Measurements from ENCODE around the gene PLTP. TPM values are rescaled to one million over a fixed set of nuclear protein-coding genes. Genes with fewer than 3 reads are reported as not detected.

Gene PLTP
- total and polyA plus RNA-seq, 2 of the 13 experiments (the other 11 are each of a cell fraction or from before 2014, with no cell fraction given), result 16.9 to 28.6 TPM

DNA sequence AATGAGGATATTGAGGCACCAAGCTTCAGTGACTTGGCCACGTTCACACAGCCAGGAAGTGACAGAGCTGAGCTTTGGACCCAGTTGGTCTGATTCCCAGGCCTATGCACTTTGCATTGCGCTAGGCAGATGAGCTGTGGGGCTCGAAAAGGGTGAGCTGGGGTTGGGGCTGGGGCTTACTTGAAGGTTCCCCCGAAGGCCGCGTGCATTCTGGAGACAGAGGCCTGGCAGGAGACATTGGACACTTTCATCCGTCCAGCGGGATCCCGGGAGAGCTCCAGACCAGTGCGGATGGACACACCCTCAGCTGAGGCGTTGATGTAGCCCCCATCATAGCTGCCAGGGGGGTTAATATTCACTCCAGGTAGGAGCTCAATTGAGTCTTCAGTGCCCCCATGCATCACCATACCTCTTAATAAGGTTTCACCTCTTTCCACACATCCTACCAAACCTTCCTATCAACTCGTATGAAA, 2.6 kb downstream of the PLTP start (continued):
- TF ChIP-seq, protein P1, sequence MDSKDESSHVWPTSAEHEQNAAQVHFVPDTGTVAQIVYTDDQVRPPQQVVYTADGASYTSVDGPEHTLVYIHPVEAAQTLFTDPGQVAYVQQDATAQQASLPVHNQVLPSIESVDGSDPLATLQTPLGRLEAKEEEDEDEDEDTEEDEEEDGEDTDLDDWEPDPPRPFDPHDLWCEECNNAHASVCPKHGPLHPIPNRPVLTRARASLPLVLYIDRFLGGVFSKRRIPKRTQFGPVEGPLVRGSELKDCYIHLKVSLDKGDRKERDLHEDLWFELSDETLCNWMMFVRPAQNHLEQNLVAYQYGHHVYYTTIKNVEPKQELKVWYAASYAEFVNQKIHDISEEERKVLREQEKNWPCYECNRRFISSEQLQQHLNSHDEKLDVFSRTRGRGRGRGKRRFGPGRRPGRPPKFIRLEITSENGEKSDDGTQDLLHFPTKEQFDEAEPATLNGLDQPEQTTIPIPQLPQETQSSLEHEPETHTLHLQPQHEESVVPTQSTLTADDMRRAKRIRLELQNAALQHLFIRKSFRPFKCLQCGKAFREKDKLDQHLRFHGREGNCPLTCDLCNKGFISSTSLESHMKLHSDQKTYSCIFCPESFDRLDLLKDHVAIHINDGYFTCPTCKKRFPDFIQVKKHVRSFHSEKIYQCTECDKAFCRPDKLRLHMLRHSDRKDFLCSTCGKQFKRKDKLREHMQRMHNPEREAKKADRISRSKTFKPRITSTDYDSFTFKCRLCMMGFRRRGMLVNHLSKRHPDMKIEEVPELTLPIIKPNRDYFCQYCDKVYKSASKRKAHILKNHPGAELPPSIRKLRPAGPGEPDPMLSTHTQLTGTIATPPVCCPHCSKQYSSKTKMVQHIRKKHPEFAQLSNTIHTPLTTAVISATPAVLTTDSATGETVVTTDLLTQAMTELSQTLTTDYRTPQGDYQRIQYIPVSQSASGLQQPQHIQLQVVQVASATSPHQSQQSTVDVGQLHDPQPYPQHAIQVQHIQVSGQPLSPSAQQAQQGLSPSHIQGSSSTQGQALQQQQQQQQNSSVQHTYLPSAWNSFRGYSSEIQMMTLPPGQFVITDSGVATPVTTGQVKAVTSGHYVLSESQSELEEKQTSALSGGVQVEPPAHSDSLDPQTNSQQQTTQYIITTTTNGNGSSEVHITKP (CRISPR knock-in tag; IDR thresholded peaks at IDR 0.05; ENCODE audit: low read depth), result no peak
- TF ChIP-seq, protein P2, sequence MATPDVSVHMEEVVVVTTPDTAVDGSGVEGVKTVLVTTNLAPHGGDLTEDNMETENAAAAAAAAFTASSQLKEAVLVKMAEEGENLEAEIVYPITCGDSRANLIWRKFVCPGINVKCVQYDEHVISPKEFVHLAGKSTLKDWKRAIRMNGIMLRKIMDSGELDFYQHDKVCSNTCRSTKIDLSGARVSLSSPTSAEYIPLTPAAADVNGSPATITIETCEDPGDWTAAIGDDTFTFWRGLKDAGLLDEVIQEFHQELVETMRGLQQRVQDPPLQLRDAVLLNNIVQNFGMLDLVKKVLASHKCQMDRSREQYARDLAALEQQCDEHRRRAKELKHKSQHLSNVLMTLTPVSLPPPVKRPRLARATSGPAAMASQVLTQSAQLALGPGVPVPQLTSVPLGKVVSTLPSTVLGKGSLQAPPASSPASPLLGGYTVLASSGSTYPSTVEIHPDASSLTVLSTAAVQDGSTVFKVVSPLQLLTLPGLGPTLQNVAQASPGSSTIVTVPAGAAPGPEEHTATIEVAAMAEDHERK (CRISPR knock-in tag; IDR thresholded peaks at IDR 0.05; ENCODE audit: low read depth), result no peak
- no peak for TF ChIP-seq MATR3 (CRISPR knock-in tag; IDR thresholded peaks at IDR 0.05)
- TF ChIP-seq, protein P3, sequence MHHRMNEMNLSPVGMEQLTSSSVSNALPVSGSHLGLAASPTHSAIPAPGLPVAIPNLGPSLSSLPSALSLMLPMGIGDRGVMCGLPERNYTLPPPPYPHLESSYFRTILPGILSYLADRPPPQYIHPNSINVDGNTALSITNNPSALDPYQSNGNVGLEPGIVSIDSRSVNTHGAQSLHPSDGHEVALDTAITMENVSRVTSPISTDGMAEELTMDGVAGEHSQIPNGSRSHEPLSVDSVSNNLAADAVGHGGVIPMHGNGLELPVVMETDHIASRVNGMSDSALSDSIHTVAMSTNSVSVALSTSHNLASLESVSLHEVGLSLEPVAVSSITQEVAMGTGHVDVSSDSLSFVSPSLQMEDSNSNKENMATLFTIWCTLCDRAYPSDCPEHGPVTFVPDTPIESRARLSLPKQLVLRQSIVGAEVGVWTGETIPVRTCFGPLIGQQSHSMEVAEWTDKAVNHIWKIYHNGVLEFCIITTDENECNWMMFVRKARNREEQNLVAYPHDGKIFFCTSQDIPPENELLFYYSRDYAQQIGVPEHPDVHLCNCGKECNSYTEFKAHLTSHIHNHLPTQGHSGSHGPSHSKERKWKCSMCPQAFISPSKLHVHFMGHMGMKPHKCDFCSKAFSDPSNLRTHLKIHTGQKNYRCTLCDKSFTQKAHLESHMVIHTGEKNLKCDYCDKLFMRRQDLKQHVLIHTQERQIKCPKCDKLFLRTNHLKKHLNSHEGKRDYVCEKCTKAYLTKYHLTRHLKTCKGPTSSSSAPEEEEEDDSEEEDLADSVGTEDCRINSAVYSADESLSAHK (CRISPR knock-in tag; IDR thresholded peaks at IDR 0.05; ENCODE audit: borderline replicate concordance), result no peak
- peak; percentile 84 for TF ChIP-seq GATAD2A (CRISPR knock-in tag; IDR thresholded peaks at IDR 0.05)
- no peak for TF ChIP-seq SIN3A (IDR thresholded peaks at IDR 0.05; ENCODE audit: borderline replicate concordance, low read depth, low read length)
- no peak for TF ChIP-seq ZNF577 (CRISPR knock-in tag; IDR thresholded peaks at IDR 0.05; ENCODE audit: borderline replicate concordance, low read depth)
- TF ChIP-seq RORA (CRISPR knock-in tag; IDR thresholded peaks at IDR 0.05), result no peak
- TF ChIP-seq ZNF337 (CRISPR knock-in tag; IDR thresholded peaks at IDR 0.05; ENCODE audit: borderline replicate concordance, low read depth), result no peak
- no peak for TF ChIP-seq MIER2 (CRISPR knock-in tag; IDR thresholded peaks at IDR 0.05)
- TF ChIP-seq ZNF101 (CRISPR knock-in tag; IDR thresholded peaks at IDR 0.05; ENCODE audit: borderline replicate concordance, low read depth), result no peak
- no peak for TF ChIP-seq ZNF703 (CRISPR knock-in tag; IDR thresholded peaks at IDR 0.05; ENCODE audit: borderline replicate concordance)
- TF ChIP-seq ZNF501 (CRISPR knock-in tag; IDR thresholded peaks at IDR 0.05), result peak; percentile 90
- TF ChIP-seq TCF7 (IDR thresholded peaks at IDR 0.05; ENCODE audit: low read depth), result no peak
- no peak for TF ChIP-seq FOXC1 (CRISPR knock-in tag; IDR thresholded peaks at IDR 0.05; ENCODE audit: borderline replicate concordance)

Data from HepG2 (cell line).